HG02759 (cell line): Measurements from ENCODE around the gene SNRK.
"Not testable (repeated sequence)": the region's sequence is repeated elsewhere in the genome, so short reads cannot be mapped to it uniquely, and the experiment has no call there.

Experiments
- ATAC-seq: cut with Tn5 transposase; IDR thresholded peaks from one replicate; pipeline ENCODE4 v1.9.1; 2021; ENCODE audit warnings: mild to moderate bottlenecking, moderate library complexity; ENCODE audit not compliant: unreplicated experiment

Gene SNRK

GRCh38 chr3:43343815-43344214 lies 57.5 kb downstream of the SNRK start:
- no peak for ATAC-seq

GRCh38 chr3:43344520-43344919 lies 58.2 kb downstream of the SNRK start:
- ATAC-seq, result no peak

- no peak for ATAC-seq
Measured at GRCh38 chr3:43345246-43345645, 58.9 kb downstream of the SNRK start.

- ATAC-seq, result no peak
Measured at GRCh38 chr3:43345877-43346276, 59.5 kb downstream of the SNRK start.

GRCh38 chr3:43346978-43347749 lies 60.8 kb downstream of the SNRK start:
- no peak for ATAC-seq

- ATAC-seq, result no peak
Measured at GRCh38 chr3:43347774-43348173, 61.4 kb downstream of the SNRK start.

- no peak for ATAC-seq
Measured at GRCh38 chr3:43348350-43348749, 62.0 kb downstream of the SNRK start.

- ATAC-seq, result no peak
Measured at GRCh38 chr3:43348852-43349574, 62.7 kb downstream of the SNRK start.

- no peak for ATAC-seq
Measured at GRCh38 chr3:43349716-43350115, 63.4 kb downstream of the SNRK start.

- ATAC-seq, result no peak
Measured at GRCh38 chr3:43353393-43353792, 67.1 kb downstream of the SNRK start.

GRCh38 chr3:43353923-43354670 lies 67.8 kb downstream of the SNRK start:
- no peak for ATAC-seq

GRCh38 chr3:43356033-43356432 lies 69.7 kb downstream of the SNRK start:
- not testable (repeated sequence) for ATAC-seq

- ATAC-seq, result no peak
Measured at GRCh38 chr3:43361077-43361476, 74.7 kb downstream of the SNRK start.

- ATAC-seq, result no peak
Measured at GRCh38 chr3:43362183-43362582, 75.8 kb downstream of the SNRK start.

GRCh38 chr3:43362961-43363360 lies 76.6 kb downstream of the SNRK start:
- no peak for ATAC-seq

- no peak for ATAC-seq
Measured at GRCh38 chr3:43363621-43364266, 77.4 kb downstream of the SNRK start.

GRCh38 chr3:43364494-43364893 lies 78.2 kb downstream of the SNRK start:
- no peak for ATAC-seq

GRCh38 chr3:43364926-43365325 lies 78.6 kb downstream of the SNRK start:
- ATAC-seq, result no peak

GRCh38 chr3:43365601-43366305 lies 79.4 kb downstream of the SNRK start:
- no peak for ATAC-seq

- no peak for ATAC-seq
Measured at GRCh38 chr3:43366481-43366880, 80.1 kb downstream of the SNRK start.

- ATAC-seq, result no peak
Measured at GRCh38 chr3:43366885-43367284, 80.5 kb downstream of the SNRK start.
